GM12878 (cell line): ENCODE results near the gene MPC2. TPM values are rescaled to one million over a fixed set of nuclear protein-coding genes. Genes with fewer than 3 reads are reported as not detected.
"Not testable (repeated sequence)": the region's sequence is repeated elsewhere in the genome, so short reads cannot be mapped to it uniquely, and the experiment has no call there.

Source experiments
- ATAC-seq: fragments of 200-7000 bp; cut with Tn5 transposase; 3 replicates; pipeline ENCODE4 v1.9.1; 2020; ENCODE audit warnings: mild to moderate bottlenecking, moderate library complexity
- BruUV-seq: library from RNA; stranded (reverse); fragments of 400-500 nt; replicated peaks from 2 replicates; lab custom pipeline; 2021; lab: Mats Ljungman, UMichigan
- CTCF ChIA-PET: fragments of 300-600 bp; sonication (Branson Sonifier 250); formaldehyde crosslinking; extraction: SDS; loops from one replicate; lab custom pipeline; 2021; ENCODE audit warnings: inconsistent platforms; lab: Yijun Ruan, JAX
- POLR2A ChIA-PET: fragments of 350-600 bp; formaldehyde crosslinking; extraction: SDS; loops from one replicate; lab custom pipeline; 2021; ENCODE audit warnings: inconsistent platforms; lab: Charles Lee
- RAD21 ChIA-PET: fragments of 300-600 bp; sonication (Branson Sonifier 250); formaldehyde crosslinking; loops from one replicate; lab custom pipeline; 2023; ENCODE audit warnings: antibody characterized with exemption; ENCODE audit not compliant: unreplicated experiment; lab: Charles Lee
- SMC1A ChIA-PET: fragments of 300-600 bp; sonication (Branson Sonifier 250); formaldehyde crosslinking; loops from one replicate; lab custom pipeline; 2023; ENCODE audit not compliant: unreplicated experiment, uncharacterized antibody; lab: Charles Lee
- DNase-seq: peaks from one replicate; pipeline ENCODE4 v3.0.0-alpha.2; 2011; ENCODE audit warnings: low read depth, low spot score
- FAIRE-seq: peaks from 3 replicates; lab custom pipeline; 2011; peaks lifted over from hg19 to GRCh38; lab: Jason Lieb, UNC
- H2AFZ ChIP-seq: 2 replicates; pipeline ENCODE4 v1.6.0; 2011; ENCODE audit warnings: low read depth, low read length, control low read depth; ENCODE audit not compliant: control insufficient read depth
- H3K27ac ChIP-seq: 2 replicates; pipeline ENCODE4 v1.5.1; 2011; ENCODE audit warnings: control low read depth; ENCODE audit not compliant: control insufficient read depth, insufficient read depth
- H3K27me3 ChIP-seq, 2 experiments: replicated peaks in 1 of 2; 2 replicates each; pipeline versions ENCODE4 v1.6.0 to v1.6.1; 2011; ENCODE audit warnings: low read length in 1 of 2; ENCODE audit not compliant: control insufficient read depth in 2 of 2, insufficient read depth in 2 of 2
- H3K36me3 ChIP-seq, 2 experiments: 2 replicates each; pipeline ENCODE4 v1.5.1; 2011; ENCODE audit warnings: low read length in 1 of 2; ENCODE audit not compliant: control insufficient read depth in 2 of 2, insufficient read depth in 2 of 2
- H3K4me1 ChIP-seq: 2 replicates; pipeline ENCODE4 v1.6.1; 2011; ENCODE audit warnings: mild to moderate bottlenecking, low read length, moderate library complexity, mixed read lengths; ENCODE audit not compliant: control insufficient read depth, insufficient read depth
- H3K4me2 ChIP-seq: 2 replicates; pipeline ENCODE4 v1.6.0; 2011; ENCODE audit warnings: control low read depth; ENCODE audit not compliant: control insufficient read depth, insufficient read depth
- H3K4me3 ChIP-seq: fragments of 200-600 bp; sonication (generic); 2 replicates; pipeline ENCODE4 v1.5.1; 2016
- H3K79me2 ChIP-seq: 2 replicates; pipeline ENCODE4 v1.6.0; 2011; ENCODE audit warnings: low read length; ENCODE audit not compliant: control insufficient read depth, insufficient read depth
- H3K9ac ChIP-seq: 2 replicates; pipeline ENCODE4 v1.8.0; 2011; ENCODE audit warnings: low read length, control low read depth, mixed read lengths; ENCODE audit not compliant: control insufficient read depth, insufficient read depth
- H3K9me3 ChIP-seq: replicated peaks from 3 replicates; pipeline ENCODE4 v1.5.1; 2011; ENCODE audit warnings: mild to moderate bottlenecking, low read length; ENCODE audit not compliant: control insufficient read depth, insufficient read depth
- H4K20me1 ChIP-seq: 2 replicates; pipeline ENCODE4 v1.6.0; 2011; ENCODE audit not compliant: control insufficient read depth, insufficient read depth
- BCL11A ChIP-seq: IDR thresholded peaks from 2 replicates; pipeline ENCODE4 v1.6.1; 2011; ENCODE audit warnings: low read depth, low read length
- BRCA1 ChIP-seq: IDR thresholded peaks from 2 replicates; pipeline ENCODE4 v1.6.1; 2011; ENCODE audit warnings: low read depth, low read length, improper control_type of control experiment
- CHD4 ChIP-seq: fragments of 200-600 bp; sonication (generic); IDR thresholded peaks from 2 replicates; pipeline ENCODE4 v1.6.1; 2016; ENCODE audit warnings: mild to moderate bottlenecking
- EP300 ChIP-seq, 2 experiments: fragments of 150-350 bp in 1 of 2; IDR thresholded peaks; 2 replicates each; pipeline ENCODE4 v1.6.1; 2011 to 2012; ENCODE audit warnings: low read depth in 2 of 2, low read length in 2 of 2, borderline replicate concordance in 1 of 2, improper control_type of control experiment in 1 of 2, inconsistent platforms in 1 of 2; ENCODE audit not compliant: control insufficient read depth in 1 of 2
- EZH2 ChIP-seq: IDR thresholded peaks from 2 replicates; pipeline ENCODE4 v1.6.1; 2012; ENCODE audit warnings: low read depth, mild to moderate bottlenecking, control low read depth, inconsistent platforms, low read length, borderline replicate concordance; ENCODE audit not compliant: control insufficient read depth
- IRF3 ChIP-seq: fragments of 450-650 bp; IDR thresholded peaks from 2 replicates; pipeline ENCODE4 v1.6.1; 2014; ENCODE audit warnings: mild to moderate bottlenecking
- MEF2A ChIP-seq: IDR thresholded peaks from 2 replicates; pipeline ENCODE4 v1.6.1; 2011; ENCODE audit warnings: low read depth, mild to moderate bottlenecking, low read length, moderate library complexity; ENCODE audit not compliant: insufficient read depth
- MXI1 ChIP-seq: fragments of 150-350 bp; IDR thresholded peaks from 2 replicates; pipeline ENCODE4 v1.6.1; 2011; ENCODE audit warnings: low read depth, mild to moderate bottlenecking, inconsistent platforms, low read length, improper control_type of control experiment
- NFYB ChIP-seq: IDR thresholded peaks from 2 replicates; pipeline ENCODE4 v1.6.1; 2011; ENCODE audit warnings: low read depth, mild to moderate bottlenecking, low read length, improper control_type of control experiment, moderate library complexity; ENCODE audit not compliant: insufficient read depth
- PAX5 ChIP-seq: IDR thresholded peaks from 2 replicates; pipeline ENCODE4 v1.6.1; 2011; ENCODE audit warnings: low read depth, low read length, borderline replicate concordance
- PAX8 ChIP-seq: fragments of 450-650 bp; IDR thresholded peaks from 2 replicates; pipeline ENCODE4 v1.6.1; 2017; ENCODE audit warnings: mild to moderate bottlenecking, moderate library complexity
- PKNOX1 ChIP-seq: fragments of 450-650 bp; IDR thresholded peaks from 2 replicates; pipeline ENCODE4 v1.6.1; 2016; ENCODE audit warnings: mild to moderate bottlenecking
- POLR2AphosphoS2 ChIP-seq: IDR thresholded peaks from 2 replicates; pipeline ENCODE4 v1.6.1; 2011; ENCODE audit warnings: low read depth, mild to moderate bottlenecking, low read length, improper control_type of control experiment, moderate library complexity
- RB1 ChIP-seq: fragments of 450-650 bp; formaldehyde crosslinking; IDR thresholded peaks from 2 replicates; pipeline ENCODE4 v1.6.1; 2017; ENCODE audit warnings: mild to moderate bottlenecking, borderline replicate concordance
- SIX5 ChIP-seq: IDR thresholded peaks from 2 replicates; pipeline ENCODE4 v1.6.1; 2011; ENCODE audit warnings: mild to moderate bottlenecking, low read depth, low read length, moderate library complexity; ENCODE audit not compliant: severe bottlenecking
- SMARCA5 ChIP-seq: fragments of 450-650 bp; IDR thresholded peaks from 2 replicates; pipeline ENCODE4 v1.6.1; 2017; ENCODE audit warnings: mild to moderate bottlenecking
- SP1 ChIP-seq: IDR thresholded peaks from one replicate; pipeline ENCODE4 v1.6.1; 2011; ENCODE audit warnings: low read depth, low read length
- ZBTB33 ChIP-seq: fragments of 450-650 bp; IDR thresholded peaks from 2 replicates; pipeline ENCODE4 v1.6.1; 2017; ENCODE audit warnings: mild to moderate bottlenecking
- WGBS: methylation state at CpG from one replicate; pipeline ENCODE4 v1.1.6; 2016; ENCODE audit warnings: low lambda C conversion rate; ENCODE audit not compliant: insufficient replicate concordance, insufficient coverage; ENCODE audit errors: missing lambda C conversion rate; 5-methylcytosine and 5-hydroxymethylcytosine counted together
- in situ Hi-C: fragments of 300-500 bp; cut with MboI; formaldehyde crosslinking; loops from 9 replicates; pipeline ENCODE4 v1.14.3; 2018; ENCODE audit warnings: mixed read lengths
- intact Hi-C: fragments of 100-400 bp; cut with micrococcal nuclease; formaldehyde crosslinking; loops from one replicate; pipeline ENCODE4 v1.14.2; 2022; ENCODE audit not compliant: unreplicated experiment
- polyA plus RNA-seq, 11 experiments: library from polyadenylated mRNA; depleted of rRNA in 4 of 11; unstranded in 6 of 11; stranded (reverse) in 5 of 11; fragments of >200 nt; fragmentation: Nextera tagmentation in 4 of 11; fragmentation: Illumina TruSeq in 1 of 11; extraction: Ambion mirVana in 4 of 11; extraction: Trizol in 1 of 11; gene quantifications; 1 replicate in 1 of 11; 2 replicates in 10 of 11; pipeline versions ENCODE4 v1.2.1 to v1.2.3, GENCODE V29; 2011 to 2016; ENCODE audit warnings: inconsistent platforms in 2 of 11, missing spikeins in 2 of 11, low read depth in 1 of 11
- total RNA-seq, 4 experiments: library from RNA; depleted of rRNA in 3 of 4; stranded (reverse); fragments of >200 nt in 3 of 4; fragmentation: Illumina TruSeq in 1 of 4; extraction: Trizol in 1 of 4; gene quantifications; 2 replicates each; pipeline versions ENCODE4 v1.2.1 to v1.2.3, GENCODE V29; 2013 to 2021

The MPC2 gene
- total and polyA plus RNA-seq, 10 of the 15 experiments (the other 5 are each of a cell fraction or from before 2014, with no cell fraction given): 22.5 to 164 (median 63.3) TPM

- ATAC-seq: no peak
- in situ Hi-C loops: no loop called here
These were observed 46.5 kb downstream of the MPC2 start for GRCh38 chr1:167890400-167890799.

GRCh38 chr1:167887187-167887586, 49.7 kb downstream of the MPC2 start:
- H3K4me3 ChIP-seq, H2AFZ ChIP-seq, H3K4me1 ChIP-seq, POLR2A ChIA-PET, DNase-seq, H3K9me3 ChIP-seq, RAD21 ChIA-PET, ATAC-seq, H3K27me3 ChIP-seq, SMC1A ChIA-PET, H3K9ac ChIP-seq, H3K27ac ChIP-seq, H3K79me2 ChIP-seq, H4K20me1 ChIP-seq, BruUV-seq, H3K4me2 ChIP-seq, in situ Hi-C loops, H3K36me3 ChIP-seq, FAIRE-seq, CTCF ChIA-PET: not testable (repeated sequence)
- WGBS: 74% methylated on average over 2 of the region's 2 CpGs
- intact Hi-C loops: loop anchor here (2.0 kb wide), 1 partner anchor 62 kb away; no protein-coding TSS in a partner anchor

More at GRCh38 chr1:167890400-167890799, 46.5 kb downstream of the MPC2 start:
- Histone ChIP-seq H3K4me2 (no peak overlapping the region), H3K27ac (no peak overlapping the region), H3K4me1 (no peaks in the 10 kb centered on the region), H3K27me3 (no peaks in the 10 kb centered on the region), H3K9ac (no peak overlapping the region), H3K79me2 (no peaks in the 10 kb centered on the region), H3K36me3 (no peaks in the 10 kb centered on the region), H4K20me1 (no peaks in the 10 kb centered on the region), H2AFZ (no peak overlapping the region), H3K9me3 (no peaks in the 10 kb centered on the region), H3K4me3 (no peak overlapping the region)
- CTCF ChIA-PET: no interaction called here
- no peak for FAIRE-seq
- no TSS peak for BruUV-seq
- SMC1A ChIA-PET: no interaction called here
- no peak for DNase-seq
- TF ChIP-seq SMARCA5: no peak
- no peak for TF ChIP-seq BCL11A
- TF ChIP-seq IRF3: no peak
- no peak for TF ChIP-seq PAX5
- TF ChIP-seq RB1: no peak
- no peak for TF ChIP-seq SIX5
- no peak for TF ChIP-seq SP1
- no peak for TF ChIP-seq PKNOX1
- TF ChIP-seq EZH2: no peak
- TF ChIP-seq ZBTB33: no peak
- TF ChIP-seq MXI1: no peak
- no peak for TF ChIP-seq NFYB
- TF ChIP-seq PAX8: no peak
- TF ChIP-seq BRCA1: no peak
- no peak for TF ChIP-seq MEF2A
- TF ChIP-seq POLR2AphosphoS2: no peak
- TF ChIP-seq CHD4: no peak
- TF ChIP-seq EP300 (IDR thresholded peaks at IDR 0.05; ENCODE audit: borderline replicate concordance in 1 of 2, control insufficient read depth in 1 of 2, low read depth in 2 of 2, low read length in 2 of 2): no peak
- intact Hi-C loops: no loop called here
- RAD21 ChIA-PET: no interaction called here
- POLR2A ChIA-PET: no interaction called here
